ENCODE results near the gene TROAP. TPM values are rescaled to one million over a fixed set of nuclear protein-coding genes. Genes with fewer than 3 reads are reported as not detected.

Gene TROAP
- total RNA-seq, 4 donors from 2014 or later = 4.0 to 14.6 (median 5.9) TPM

- Histone ChIP-seq H3K4me3 (peak overlapping the region; percentile 85), H3K27ac (peak overlapping the region; percentile 98), H3K9me3 (no peaks in the 10 kb centered on the region), H3K36me3 (no peaks in the 10 kb centered on the region), H3K27me3 (no peaks in the 10 kb centered on the region), H3K4me1 (peaks cover 46% of the 10 kb centered on the region)
- TF ChIP-seq POLR2AphosphoS5 (IDR thresholded peaks at IDR 0.05) = no peak
- TF ChIP-seq EP300 (IDR thresholded peaks at IDR 0.05) = no peak
- TF ChIP-seq, protein P1, sequence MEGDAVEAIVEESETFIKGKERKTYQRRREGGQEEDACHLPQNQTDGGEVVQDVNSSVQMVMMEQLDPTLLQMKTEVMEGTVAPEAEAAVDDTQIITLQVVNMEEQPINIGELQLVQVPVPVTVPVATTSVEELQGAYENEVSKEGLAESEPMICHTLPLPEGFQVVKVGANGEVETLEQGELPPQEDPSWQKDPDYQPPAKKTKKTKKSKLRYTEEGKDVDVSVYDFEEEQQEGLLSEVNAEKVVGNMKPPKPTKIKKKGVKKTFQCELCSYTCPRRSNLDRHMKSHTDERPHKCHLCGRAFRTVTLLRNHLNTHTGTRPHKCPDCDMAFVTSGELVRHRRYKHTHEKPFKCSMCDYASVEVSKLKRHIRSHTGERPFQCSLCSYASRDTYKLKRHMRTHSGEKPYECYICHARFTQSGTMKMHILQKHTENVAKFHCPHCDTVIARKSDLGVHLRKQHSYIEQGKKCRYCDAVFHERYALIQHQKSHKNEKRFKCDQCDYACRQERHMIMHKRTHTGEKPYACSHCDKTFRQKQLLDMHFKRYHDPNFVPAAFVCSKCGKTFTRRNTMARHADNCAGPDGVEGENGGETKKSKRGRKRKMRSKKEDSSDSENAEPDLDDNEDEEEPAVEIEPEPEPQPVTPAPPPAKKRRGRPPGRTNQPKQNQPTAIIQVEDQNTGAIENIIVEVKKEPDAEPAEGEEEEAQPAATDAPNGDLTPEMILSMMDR (IDR thresholded peaks at IDR 0.05) = peak in 1 of 2 donors; percentile 29
- TF ChIP-seq POLR2A (IDR thresholded peaks at IDR 0.05) = peak in 1 of 2 donors; percentile 58
- WGBS = 0% methylated on average over 23 of the region's 97 CpGs
- DNase-seq (ENCODE audit: low spot score in 2 of 2) = peak; percentile 92
These were observed 43.8 kb downstream of the TROAP start for GRCh38 chr12:49366652-49367380.

DNA sequence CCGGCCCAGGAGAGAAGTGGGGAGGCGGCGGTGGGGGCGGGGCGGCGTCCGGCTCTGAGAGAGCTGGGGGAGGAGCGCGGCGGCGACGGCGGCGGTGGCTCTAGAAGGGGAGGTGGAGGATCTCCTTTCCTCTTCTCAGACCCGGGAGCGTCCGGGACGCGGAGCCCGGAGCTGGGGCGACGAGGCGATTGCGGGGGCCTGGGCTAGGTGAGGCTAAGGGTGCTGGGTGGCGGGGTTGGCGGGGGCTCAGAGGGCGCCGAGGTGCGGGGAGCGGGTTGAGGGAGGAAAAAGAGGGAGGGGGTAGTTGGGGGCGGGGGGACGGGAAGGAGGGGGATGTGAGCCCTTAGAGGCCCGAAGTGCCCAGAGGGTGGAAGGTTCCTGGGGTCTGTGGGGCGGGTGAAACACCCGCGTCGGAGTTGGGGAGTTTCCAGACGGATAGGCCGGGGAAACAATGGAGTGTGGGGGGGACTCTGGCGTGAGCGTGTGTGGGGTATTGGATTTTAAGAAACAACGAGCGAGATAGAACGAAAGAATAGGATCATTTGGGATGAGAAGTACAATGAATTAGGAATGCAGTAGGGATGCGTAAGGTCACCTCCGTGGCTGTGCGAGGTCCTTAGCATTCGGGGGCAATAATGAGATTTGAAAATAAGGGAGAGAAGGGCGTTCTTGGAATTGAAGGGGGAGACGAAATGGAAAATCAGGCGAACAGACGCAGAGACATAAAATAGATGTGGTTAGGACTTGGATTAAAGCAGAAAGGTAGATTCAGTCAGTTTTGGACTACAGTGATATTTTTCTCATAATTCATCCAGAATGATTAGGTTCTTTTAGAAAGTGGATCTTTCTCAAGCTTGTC, 44.6 kb downstream of the TROAP start, which contains the start of gene SPATS2:
TSS of gene SPATS2 (plus strand) at position 82 of the 859 bp plus-strand sequence. CDS start 93,551 bp downstream, outside the sequence.
- peak; percentile 96 for DNase-seq (ENCODE audit: low spot score in 2 of 2)

DNA sequence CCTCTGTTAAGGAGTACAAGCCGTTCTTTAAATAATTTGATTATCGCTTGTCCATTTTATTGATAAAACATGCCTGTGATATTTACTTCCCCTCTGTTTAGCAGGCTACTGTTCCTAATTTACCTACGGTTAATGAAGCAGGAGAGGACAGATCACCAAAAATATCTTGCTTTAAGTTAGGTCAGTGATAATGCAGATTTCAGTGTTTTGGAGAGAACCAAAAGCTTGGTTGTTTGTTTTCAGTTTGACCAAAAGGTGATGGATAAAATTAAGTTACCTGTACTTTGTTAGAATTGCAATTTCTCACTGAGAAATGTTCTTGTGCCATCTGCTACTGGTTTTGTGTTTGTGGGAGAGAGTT, 45.2 kb downstream of the TROAP start:
- H3K9me3 ChIP-seq = no peaks in the 10 kb centered on the region
- peak overlapping the region; percentile 98 for H3K27ac ChIP-seq
- TF ChIP-seq POLR2A (IDR thresholded peaks at IDR 0.05) = no peak
- TF ChIP-seq, protein P1 (IDR thresholded peaks at IDR 0.05) = no peak
- TF ChIP-seq EP300 (IDR thresholded peaks at IDR 0.05) = no peak
- TF ChIP-seq POLR2AphosphoS5 (IDR thresholded peaks at IDR 0.05) = no peak
- WGBS = 8% methylated on average over 3 of the region's 3 CpGs
- DNase-seq (ENCODE audit: low spot score in 2 of 2) = no peak
- peaks cover 43% of the 10 kb centered on the region for H3K4me1 ChIP-seq
- no peaks in the 10 kb centered on the region for H3K27me3 ChIP-seq
- H3K36me3 ChIP-seq = no peaks in the 10 kb centered on the region
- H3K4me3 ChIP-seq = peak overlapping the region; percentile 85

More for the DNA sequence above, 44.6 kb downstream of the TROAP start, which contains the start of gene SPATS2:
- H3K36me3 ChIP-seq = no peaks in the 10 kb centered on the region
- no peaks in the 10 kb centered on the region for H3K9me3 ChIP-seq
- H3K4me1 ChIP-seq = peaks cover 46% of the 10 kb centered on the region
- 3% methylated on average over 35 of the region's 52 CpGs for WGBS
- H3K27me3 ChIP-seq = no peaks in the 10 kb centered on the region
- peak within 1 kb of the TSS; percentile 98 for H3K27ac ChIP-seq
- TF ChIP-seq POLR2AphosphoS5 (IDR thresholded peaks at IDR 0.05) (no peak), POLR2A (IDR thresholded peaks at IDR 0.05) (no peak)
- H3K4me3 ChIP-seq = peak within 1 kb of the TSS; percentile 85

- no peak for DNase-seq (ENCODE audit: low spot score in 2 of 2)
- 24% methylated on average over 6 of the region's 6 CpGs for WGBS
- no peaks in the 10 kb centered on the region for H3K27me3 ChIP-seq
- peaks cover 40% of the 10 kb centered on the region for H3K4me1 ChIP-seq
- H3K27ac ChIP-seq = no peak overlapping the region
- TF ChIP-seq EP300 (IDR thresholded peaks at IDR 0.05) (no peak), POLR2AphosphoS5 (IDR thresholded peaks at IDR 0.05) (no peak), POLR2A (IDR thresholded peaks at IDR 0.05) (no peak)
- TF ChIP-seq, protein P1 (IDR thresholded peaks at IDR 0.05) = peak in 1 of 2 donors; percentile 37
- H3K9me3 ChIP-seq = no peaks in the 10 kb centered on the region
- peak overlapping the region; percentile 14 for H3K4me3 ChIP-seq
- H3K36me3 ChIP-seq = no peaks in the 10 kb centered on the region
These were observed 46.5 kb downstream of the TROAP start for GRCh38 chr12:49369411-49370145.

GRCh38 chr12:49370539-49370938, 47.5 kb downstream of the TROAP start:
- DNase-seq (ENCODE audit: low spot score in 2 of 2) = no peak
- H3K9me3 ChIP-seq = no peaks in the 10 kb centered on the region
- no peaks in the 10 kb centered on the region for H3K36me3 ChIP-seq
- TF ChIP-seq POLR2AphosphoS5 (IDR thresholded peaks at IDR 0.05) = no peak
- TF ChIP-seq EP300 (IDR thresholded peaks at IDR 0.05) = no peak
- TF ChIP-seq, protein P1 (IDR thresholded peaks at IDR 0.05) = no peak
- no peak for TF ChIP-seq POLR2A (IDR thresholded peaks at IDR 0.05)
- H3K27me3 ChIP-seq = no peaks in the 10 kb centered on the region
- 90% methylated on average over 6 of the region's 6 CpGs for WGBS
- H3K4me1 ChIP-seq = peaks cover 32% of the 10 kb centered on the region
- no peak overlapping the region for H3K27ac ChIP-seq
- H3K4me3 ChIP-seq = no peak overlapping the region

All from suprapubic skin (tissue), 4 donors.